Measurements from ENCODE around the gene CHIT1. TPM values are rescaled to one million over a fixed set of nuclear protein-coding genes. Genes with fewer than 3 reads are reported as not detected.

The CHIT1 gene
- total and polyA plus RNA-seq, 9 of the 15 experiments (the other 6 are each of a cell fraction or from before 2014, with no cell fraction given): not detected

GRCh38 chr1:203199816-203200571 is 29.5 kb downstream of the CHIT1 start:
- intact Hi-C loops (cut with micrococcal nuclease) (no loop called here), in situ Hi-C loops (cut with MboI) (no loop called here)
- H2AFZ ChIP-seq (ENCODE audit: low read depth, low read length): no peak overlapping the region
- no peak overlapping the region for H3K4me3 ChIP-seq
- H3K79me2 ChIP-seq (ENCODE audit: control insufficient read depth, insufficient read depth, low read length): no peaks in the 10 kb centered on the region
- no peak overlapping the region for H3K4me2 ChIP-seq (ENCODE audit: insufficient read depth, low read length)
- peaks cover 34 to 46% of the 10 kb centered on the region in 2 experiments for H3K27me3 ChIP-seq (ENCODE audit: control insufficient read depth in 2 of 2, insufficient read depth in 2 of 2, low read length in 2 of 2)
- CTCF ChIA-PET (ENCODE audit: low intra/inter-chr PET ratio): no interaction called here
- no peak for TF ChIP-seq TSC22D4 (tag; IDR thresholded peaks at IDR 0.05)
- TF ChIP-seq GATA2 (CRISPR knock-in tag; IDR thresholded peaks at IDR 0.05): no peak
- no peak for TF ChIP-seq ASH1L (IDR thresholded peaks at IDR 0.05; ENCODE audit: borderline replicate concordance, low read depth, partially characterized antibody)
- no peak for TF ChIP-seq CREB5 (CRISPR knock-in tag; IDR thresholded peaks at IDR 0.05)
- TF ChIP-seq PURB (CRISPR knock-in tag; IDR thresholded peaks at IDR 0.05; ENCODE audit: low read depth): no peak
- no peak for TF ChIP-seq ZNF184 (CRISPR knock-in tag; IDR thresholded peaks at IDR 0.05)
- no peak for TF ChIP-seq MYBL2 (IDR thresholded peaks at IDR 0.05; ENCODE audit: low read depth)
- no peak for TF ChIP-seq MYBL2 (CRISPR knock-in tag; IDR thresholded peaks at IDR 0.05; ENCODE audit: borderline replicate concordance)
- TF ChIP-seq PHB2 (IDR thresholded peaks at IDR 0.05; ENCODE audit: low read depth): no peak
- no peak for TF ChIP-seq ARID4B (CRISPR knock-in tag; IDR thresholded peaks at IDR 0.05)
- TF ChIP-seq MCM2 (IDR thresholded peaks at IDR 0.05; ENCODE audit: low read depth): no peak
- no peak for TF ChIP-seq SMARCE1 (IDR thresholded peaks at IDR 0.05)
- no peak for TF ChIP-seq SOX6 (IDR thresholded peaks at IDR 0.05)
- TF ChIP-seq TCF3 (CRISPR knock-in tag; IDR thresholded peaks at IDR 0.05): no peak
- TF ChIP-seq ARID2 (IDR thresholded peaks at IDR 0.05): no peak
- no peak for TF ChIP-seq PHF20 (IDR thresholded peaks at IDR 0.05; ENCODE audit: partially characterized antibody)
- no peak for TF ChIP-seq SMARCA5 (IDR thresholded peaks at IDR 0.05)
- TF ChIP-seq COPS2 (conservative IDR thresholded peaks at IDR 0.05): no peak
- TF ChIP-seq ZNF830 (CRISPR knock-in tag; IDR thresholded peaks at IDR 0.05): no peak
- 0% methylated on average over 8 of the region's 8 CpGs for WGBS (ENCODE audit: insufficient coverage, low coverage, missing lambda C conversion rate)
- H3K9ac ChIP-seq (ENCODE audit: insufficient read depth in 1 of 2, low read depth in 2 of 2, low read length in 2 of 2): no peak overlapping the region
- H3K9me3 ChIP-seq (replicated peaks; ENCODE audit: control insufficient read depth, insufficient read depth, low read depth, low read length): no peaks in the 10 kb centered on the region
- H3K36me3 ChIP-seq (ENCODE audit: control insufficient read depth, insufficient read depth, low read length): no peaks in the 10 kb centered on the region
- no TSS peak for BruUV-seq (replicated peaks)
- no peak for FAIRE-seq
- H3K4me1 ChIP-seq (replicated peaks in 1 of 2; ENCODE audit: control insufficient read depth in 2 of 2, insufficient read depth in 2 of 2, low read length in 2 of 2): no peaks in the 10 kb centered on the region
- no peaks in the 10 kb centered on the region; the same call in 1 of the 2 replicates for H4K20me1 ChIP-seq (replicated peaks; ENCODE audit: control insufficient read depth, insufficient read depth, low read length)
- H3K9me1 ChIP-seq (ENCODE audit: control insufficient read depth, insufficient read depth, low read length): no peaks in the 10 kb centered on the region
- POLR2A ChIA-PET: interaction anchor here (0.9 kb wide), 1 partner anchor 16 kb away, joined by 6 read pairs; no protein-coding TSS in a partner anchor
- no peak overlapping the region for H3K27ac ChIP-seq (ENCODE audit: extremely low read depth, low read depth, low read length)
- no peak for DNase-seq (ENCODE audit: extremely low read depth in 1 of 4, low spot score in 3 of 4)
- no peak for ATAC-seq
